Mesendoderm (in vitro differentiated cells): Measurements from ENCODE around the gene PKDREJ.
A peak's percentile ranks its signal among the peaks of the same experiment; 100 is the strongest.

ENCODE experiments used
- DNase-seq: peaks from one replicate; pipeline ENCODE4 v3.0.0; 2013
- H2AK5ac ChIP-seq: 2 replicates; pipeline ENCODE4 v1.6.1; 2013; ENCODE audit warnings: low read length, inconsistent platforms
- H2BK120ac ChIP-seq: 2 replicates; pipeline ENCODE4 v1.6.1; 2013; ENCODE audit warnings: low read depth, mild to moderate bottlenecking, low read length, moderate library complexity, mixed read lengths
- H2BK15ac ChIP-seq: replicated peaks from 2 replicates; pipeline ENCODE4 v1.6.1; 2013; ENCODE audit warnings: low read depth, mild to moderate bottlenecking, moderate library complexity
- H2BK5ac ChIP-seq: 2 replicates; pipeline ENCODE4 v1.6.1; 2013; ENCODE audit warnings: low read length, inconsistent platforms
- H3K18ac ChIP-seq: 2 replicates; pipeline ENCODE4 v1.6.1; 2013; ENCODE audit warnings: mild to moderate bottlenecking, low read length, mixed read lengths
- H3K23ac ChIP-seq: one replicate; pipeline ENCODE4 v1.6.1; 2013; ENCODE audit warnings: low read length
- H3K27ac ChIP-seq: 2 replicates; pipeline ENCODE4 v1.5.1; 2013; ENCODE audit warnings: low read depth, mild to moderate bottlenecking, inconsistent platforms, low read length, moderate library complexity
- H3K27me3 ChIP-seq: 2 replicates; pipeline ENCODE4 v1.6.1; 2013; ENCODE audit warnings: low read length, control low read depth, mild to moderate bottlenecking, inconsistent platforms; ENCODE audit not compliant: insufficient read depth, poor library complexity
- H3K36me3 ChIP-seq: 2 replicates; pipeline ENCODE4 v1.6.1; 2013; ENCODE audit warnings: low read length, inconsistent platforms; ENCODE audit not compliant: control insufficient read depth, insufficient read depth
- H3K4ac ChIP-seq: one replicate; pipeline ENCODE4 v1.6.1; 2013; ENCODE audit warnings: low read depth, mild to moderate bottlenecking, low read length, moderate library complexity
- H3K4me1 ChIP-seq: 2 replicates; pipeline ENCODE4 v1.6.1; 2013; ENCODE audit warnings: low read depth, low read length, inconsistent platforms; ENCODE audit not compliant: control insufficient read depth
- H3K4me2 ChIP-seq: 2 replicates; pipeline ENCODE4 v1.6.1; 2013; ENCODE audit warnings: low read length
- H3K4me3 ChIP-seq: 2 replicates; pipeline ENCODE4 v1.5.1; 2013; ENCODE audit warnings: mild to moderate bottlenecking, low read length
- H3K56ac ChIP-seq: one replicate; pipeline ENCODE4 v1.6.1; 2013; ENCODE audit warnings: low read length
- H3K79me1 ChIP-seq: 2 replicates; pipeline ENCODE4 v1.6.1; 2013; ENCODE audit warnings: low read length, inconsistent platforms
- H3K79me2 ChIP-seq: 2 replicates; pipeline ENCODE4 v1.6.1; 2013; ENCODE audit warnings: mild to moderate bottlenecking, low read length; ENCODE audit not compliant: control insufficient read depth, insufficient read depth
- H3K9ac ChIP-seq: 2 replicates; pipeline ENCODE4 v1.6.1; 2013; ENCODE audit warnings: low read length, inconsistent platforms
- H4K5ac ChIP-seq: one replicate; pipeline ENCODE4 v1.6.1; 2013; ENCODE audit warnings: low read length
- H4K8ac ChIP-seq: one replicate; pipeline ENCODE4 v1.6.1; 2013; ENCODE audit warnings: low read depth, mild to moderate bottlenecking, control low read depth, low read length, moderate library complexity
- WGBS: extraction: QIAGEN DNeasy Blood & Tissue Kit; methylation state at CpG from one replicate; pipeline ENCODE4 v1.1.7; 2013; ENCODE audit warnings: low lambda C conversion rate, missing lambda C conversion rate; ENCODE audit not compliant: insufficient coverage; ENCODE audit errors: extremely low coverage; 5-methylcytosine and 5-hydroxymethylcytosine counted together

PKDREJ gene

GRCh38 chr22:46251816-46252380 lies 11.2 kb downstream of the PKDREJ start:
- no peak for DNase-seq
- H3K79me1 ChIP-seq = no peaks in the 10 kb centered on the region
- H2BK120ac ChIP-seq = no peak overlapping the region
- no peak overlapping the region for H4K5ac ChIP-seq
- no peak overlapping the region for H3K56ac ChIP-seq
- 100% methylated on average over 2 of the region's 9 CpGs for WGBS
- no peaks in the 10 kb centered on the region for H3K4me1 ChIP-seq
- no peak overlapping the region for H2BK15ac ChIP-seq
- no peak overlapping the region for H2BK5ac ChIP-seq
- H3K4me2 ChIP-seq = no peak overlapping the region
- H3K18ac ChIP-seq = no peak overlapping the region
- no peaks in the 10 kb centered on the region for H3K27me3 ChIP-seq
- no peak overlapping the region for H3K23ac ChIP-seq
- H3K27ac ChIP-seq = no peak overlapping the region
- no peak overlapping the region for H2AK5ac ChIP-seq
- H3K79me2 ChIP-seq = no peaks in the 10 kb centered on the region
- no peaks in the 10 kb centered on the region for H3K36me3 ChIP-seq
- H3K4me3 ChIP-seq = no peak overlapping the region
- H3K9ac ChIP-seq = no peak overlapping the region
- no peak overlapping the region for H4K8ac ChIP-seq
- H3K4ac ChIP-seq = no peak overlapping the region

GRCh38 chr22:46251266-46251665 lies 11.9 kb downstream of the PKDREJ start:
- Histone ChIP-seq H4K5ac (no peak overlapping the region), H2BK120ac (no peak overlapping the region), H4K8ac (no peak overlapping the region), H3K9ac (peak overlapping the region; percentile 89), H3K4me1 (no peaks in the 10 kb centered on the region), H3K79me2 (no peaks in the 10 kb centered on the region), H2BK15ac (no peak overlapping the region), H3K36me3 (no peaks in the 10 kb centered on the region), H3K4me2 (no peak overlapping the region), H2AK5ac (no peak overlapping the region), H2BK5ac (no peak overlapping the region), H3K27me3 (no peaks in the 10 kb centered on the region), H3K4ac (no peak overlapping the region), H3K23ac (no peak overlapping the region), H3K18ac (no peak overlapping the region), H3K27ac (no peak overlapping the region), H3K79me1 (no peaks in the 10 kb centered on the region), H3K56ac (no peak overlapping the region), H3K4me3 (no peak overlapping the region)
- DNase-seq = no peak
- no CpG with 5 or more reads among the region's 7 CpGs for WGBS

GRCh38 chr22:46250783-46251125 lies 12.4 kb downstream of the PKDREJ start:
- Histone ChIP-seq H3K18ac (no peak overlapping the region), H3K36me3 (no peaks in the 10 kb centered on the region), H3K79me2 (no peaks in the 10 kb centered on the region), H3K4me1 (no peaks in the 10 kb centered on the region), H3K9ac (peak overlapping the region; percentile 89), H4K5ac (no peak overlapping the region), H3K27ac (no peak overlapping the region), H2BK120ac (no peak overlapping the region), H2BK15ac (no peak overlapping the region), H3K4me2 (peak overlapping the region; percentile 93), H3K4ac (no peak overlapping the region), H4K8ac (no peak overlapping the region), H2AK5ac (no peak overlapping the region), H3K4me3 (peak overlapping the region; percentile 64), H2BK5ac (no peak overlapping the region), H3K79me1 (no peaks in the 10 kb centered on the region), H3K27me3 (no peaks in the 10 kb centered on the region), H3K56ac (peak overlapping the region; percentile 91), H3K23ac (peak overlapping the region; percentile 80)
- no CpG with 5 or more reads among the region's 25 CpGs for WGBS
- DNase-seq = no peak

- Histone ChIP-seq H2BK15ac (no peak within 1 kb of the TSS), H3K18ac (peak within 1 kb of the TSS; percentile 55), H4K5ac (no peak within 1 kb of the TSS), H3K23ac (peak within 1 kb of the TSS; percentile 80), H2AK5ac (no peak within 1 kb of the TSS), H4K8ac (no peak within 1 kb of the TSS), H3K4me3 (peak within 1 kb of the TSS; percentile 76), H3K79me1 (no peaks in the 10 kb centered on the region), H3K9ac (peak within 1 kb of the TSS; percentile 97), H3K56ac (peak within 1 kb of the TSS; percentile 99), H3K4ac (peak within 1 kb of the TSS; percentile 81), H3K4me1 (no peaks in the 10 kb centered on the region), H3K27me3 (no peaks in the 10 kb centered on the region), H3K4me2 (peak within 1 kb of the TSS; percentile 93), H3K36me3 (no peaks in the 10 kb centered on the region), H2BK120ac (no peak within 1 kb of the TSS), H3K79me2 (no peaks in the 10 kb centered on the region), H3K27ac (peak within 1 kb of the TSS; percentile 16), H2BK5ac (no peak within 1 kb of the TSS)
- no CpG with 5 or more reads among the region's 89 CpGs for WGBS
- peak; percentile 80 for DNase-seq
Measured at GRCh38 chr22:46250035-46250782, 12.9 kb downstream of the PKDREJ start, which contains the start of gene CDPF1. Gene CDPF1 (minus strand): TSS chr22:46250293. CDS start chr22:46248284, 2,009 bp downstream.

GRCh38 chr22:46247443-46247975 lies 15.6 kb downstream of the PKDREJ start:
- no peak overlapping the region for H2BK120ac ChIP-seq
- H4K8ac ChIP-seq = no peak overlapping the region
- no peak overlapping the region for H3K56ac ChIP-seq
- H3K23ac ChIP-seq = no peak overlapping the region
- no peak overlapping the region for H2BK15ac ChIP-seq
- H4K5ac ChIP-seq = no peak overlapping the region
- no peak for DNase-seq
- no peaks in the 10 kb centered on the region for H3K79me1 ChIP-seq
- H3K4ac ChIP-seq = no peak overlapping the region
- no peak overlapping the region for H2BK5ac ChIP-seq
- no peaks in the 10 kb centered on the region for H3K36me3 ChIP-seq
- H3K4me3 ChIP-seq = no peak overlapping the region
- no peaks in the 10 kb centered on the region for H3K4me1 ChIP-seq
- H3K4me2 ChIP-seq = no peak overlapping the region
- H3K27me3 ChIP-seq = no peaks in the 10 kb centered on the region
- no peak overlapping the region for H3K18ac ChIP-seq
- no CpG with 5 or more reads among the region's 2 CpGs for WGBS
- no peak overlapping the region for H2AK5ac ChIP-seq
- no peaks in the 10 kb centered on the region for H3K79me2 ChIP-seq
- H3K27ac ChIP-seq = no peak overlapping the region
- H3K9ac ChIP-seq = no peak overlapping the region
